Stimulated activated CD4-positive, alpha-beta T cell treated with anti-CD3 and anti-CD28 coated beads, TNF-alpha, amount 100 ng/mL, for 24 hours (primary cell): ENCODE results near the gene PCDHGB4.
A peak's percentile ranks its signal among the peaks of the same experiment; 100 is the strongest.
"Not testable (repeated sequence)": the region's sequence is repeated elsewhere in the genome, so short reads cannot be mapped to it uniquely, and the experiment has no call there.

Source experiments
- DNase-seq, 3 experiments: peaks; one replicate each; pipeline ENCODE4 v3.0.0-alpha.2; 2020; ENCODE audit warnings: low read depth in 3 of 3

PCDHGB4 gene

GRCh38 chr5:141387557-141388311, at the start of gene PCDHGB4:
Gene PCDHGB4, plus strand, starts transcription at chr5:141387698. Its CDS starts 187 bp downstream, at chr5:141387885.
- DNase-seq = peak in 1 of 3 experiments; percentile 24

- DNase-seq = no peak
Observed at GRCh38 chr5:141338538-141339306, 48.8 kb upstream of the PCDHGB4 start, which contains the start of gene PCDHGA2. Gene PCDHGA2, plus strand, starts transcription at chr5:141338760.

GRCh38 chr5:141340781-141341354, 46.6 kb upstream of the PCDHGB4 start:
- not testable (repeated sequence) for DNase-seq

GRCh38 chr5:141342773-141343172, 44.7 kb upstream of the PCDHGB4 start:
- DNase-seq = no peak

- DNase-seq = no peak
Observed at GRCh38 chr5:141343242-141343952, 44.1 kb upstream of the PCDHGB4 start, which contains the start of gene PCDHGA3. Gene PCDHGA3, plus strand, starts transcription at chr5:141343829. Its CDS starts 205 bp downstream, at chr5:141344034.

- DNase-seq = no peak
Observed at GRCh38 chr5:141343953-141344463, 43.5 kb upstream of the PCDHGB4 start.

GRCh38 chr5:141345327-141345726, 42.2 kb upstream of the PCDHGB4 start:
- DNase-seq = no peak

GRCh38 chr5:141346017-141346416, 41.5 kb upstream of the PCDHGB4 start:
- not testable (repeated sequence) for DNase-seq

- peak in 1 of 3 experiments; percentile 27 for DNase-seq
Observed at GRCh38 chr5:141349917-141350619, 37.4 kb upstream of the PCDHGB4 start, which contains the start of gene PCDHGB1. Gene PCDHGB1, plus strand, starts transcription at chr5:141350099. Its CDS starts 162 bp downstream, at chr5:141350261.

GRCh38 chr5:141351591-141351990, 35.9 kb upstream of the PCDHGB4 start:
- no peak for DNase-seq

- DNase-seq = no peak
Observed at GRCh38 chr5:141354900-141355469, 32.5 kb upstream of the PCDHGB4 start, which contains the start of gene PCDHGA4. Gene PCDHGA4, plus strand, starts transcription at chr5:141355021. Its CDS starts 87 bp downstream, at chr5:141355108.

- DNase-seq = no peak
Observed at GRCh38 chr5:141355641-141356040, 31.9 kb upstream of the PCDHGB4 start.

- no peak for DNase-seq
Observed at GRCh38 chr5:141356133-141356532, 31.4 kb upstream of the PCDHGB4 start.

GRCh38 chr5:141356950-141357349, 30.5 kb upstream of the PCDHGB4 start:
- DNase-seq = no peak

GRCh38 chr5:141359790-141360426, 27.6 kb upstream of the PCDHGB4 start, which contains the start of gene PCDHGB2:
Gene PCDHGB2, plus strand, starts transcription at chr5:141359994. Its CDS starts 142 bp downstream, at chr5:141360136.
- DNase-seq = no peak

GRCh38 chr5:141360685-141361084, 26.8 kb upstream of the PCDHGB4 start:
- no peak for DNase-seq

GRCh38 chr5:141362719-141363118, 24.8 kb upstream of the PCDHGB4 start:
- DNase-seq = no peak

GRCh38 chr5:141363952-141364660, 23.4 kb upstream of the PCDHGB4 start, which contains the start of gene PCDHGA5:
Gene PCDHGA5, plus strand, starts transcription at chr5:141364162. Its CDS starts 169 bp downstream, at chr5:141364331.
- DNase-seq = no peak
